ENCODE data around the gene SMARCD3.

SMARCD3 gene

DNA sequence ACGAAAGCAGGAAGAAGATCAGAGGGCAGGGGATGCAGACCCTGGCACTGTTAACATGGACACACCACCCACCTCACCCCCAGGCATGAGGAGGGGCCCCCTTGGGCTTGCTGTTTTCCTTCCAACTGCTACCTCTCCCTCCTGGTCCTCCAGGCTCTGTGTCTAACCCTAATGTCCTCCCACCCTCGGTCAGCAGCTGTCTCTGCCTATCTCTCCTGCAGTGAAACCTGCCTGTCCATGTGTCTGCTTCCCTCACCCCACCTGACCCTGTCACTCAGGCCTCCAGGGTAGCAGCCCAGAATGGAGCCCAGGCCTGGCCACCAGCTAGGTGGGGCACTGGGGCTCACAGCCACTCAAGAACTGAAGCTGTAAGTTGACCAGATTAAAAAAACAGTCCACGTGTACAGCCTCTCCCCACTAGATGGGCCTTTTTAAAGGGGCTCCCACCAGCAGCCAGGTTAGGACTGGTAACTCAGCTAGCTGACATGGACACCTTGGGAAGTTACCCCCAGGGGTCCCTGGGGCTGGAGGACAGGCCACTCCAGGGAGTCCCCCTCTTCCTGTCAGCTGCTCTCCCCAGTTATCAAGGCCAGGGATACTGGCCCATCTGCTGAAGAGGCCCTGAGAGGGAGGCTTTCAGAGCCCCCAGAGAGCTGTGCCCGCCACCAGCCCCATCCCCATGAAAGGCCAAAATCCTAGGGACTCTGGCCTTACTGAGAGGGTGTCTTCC lies 1.5 kb downstream of the SMARCD3 start:
- DNase-seq: no peak

DNA sequence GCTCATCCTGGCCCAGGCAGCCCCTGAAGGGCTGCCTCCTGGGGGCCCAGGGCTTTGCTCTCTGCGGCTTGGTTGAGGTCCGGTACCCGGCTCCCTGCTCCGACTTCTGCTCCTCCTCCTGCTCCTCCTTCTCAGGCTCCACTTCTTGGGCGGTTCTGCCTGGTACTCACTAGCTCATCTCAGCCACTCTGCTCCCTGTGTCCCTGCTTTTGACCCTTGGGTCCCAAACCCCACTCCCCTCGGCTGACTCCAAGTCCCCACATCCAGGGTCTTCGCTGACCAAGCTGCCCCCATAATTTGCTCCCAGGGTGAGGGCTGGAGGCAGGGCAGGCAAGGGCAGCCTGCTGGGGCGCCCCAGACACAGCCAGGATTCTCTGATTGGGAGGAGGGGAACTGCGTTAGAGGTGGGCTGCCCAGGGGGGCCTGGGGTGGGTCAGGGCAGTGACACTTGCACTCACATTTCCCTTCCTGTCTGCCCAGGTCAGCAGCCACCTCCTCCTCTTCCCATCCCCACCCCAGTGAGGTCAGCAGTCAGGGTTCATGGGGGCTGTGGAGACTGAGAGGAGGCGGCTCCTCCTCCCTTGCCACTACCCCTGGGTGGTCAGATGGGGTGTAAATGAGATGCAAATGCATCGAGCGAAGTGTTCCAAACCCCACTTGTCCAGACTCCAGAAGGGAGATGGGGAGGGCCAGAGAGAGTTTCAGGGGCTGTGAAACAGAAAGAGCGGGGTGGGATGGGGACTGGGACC lies 2.2 kb downstream of the SMARCD3 start:
- DNase-seq: no peak

DNA sequence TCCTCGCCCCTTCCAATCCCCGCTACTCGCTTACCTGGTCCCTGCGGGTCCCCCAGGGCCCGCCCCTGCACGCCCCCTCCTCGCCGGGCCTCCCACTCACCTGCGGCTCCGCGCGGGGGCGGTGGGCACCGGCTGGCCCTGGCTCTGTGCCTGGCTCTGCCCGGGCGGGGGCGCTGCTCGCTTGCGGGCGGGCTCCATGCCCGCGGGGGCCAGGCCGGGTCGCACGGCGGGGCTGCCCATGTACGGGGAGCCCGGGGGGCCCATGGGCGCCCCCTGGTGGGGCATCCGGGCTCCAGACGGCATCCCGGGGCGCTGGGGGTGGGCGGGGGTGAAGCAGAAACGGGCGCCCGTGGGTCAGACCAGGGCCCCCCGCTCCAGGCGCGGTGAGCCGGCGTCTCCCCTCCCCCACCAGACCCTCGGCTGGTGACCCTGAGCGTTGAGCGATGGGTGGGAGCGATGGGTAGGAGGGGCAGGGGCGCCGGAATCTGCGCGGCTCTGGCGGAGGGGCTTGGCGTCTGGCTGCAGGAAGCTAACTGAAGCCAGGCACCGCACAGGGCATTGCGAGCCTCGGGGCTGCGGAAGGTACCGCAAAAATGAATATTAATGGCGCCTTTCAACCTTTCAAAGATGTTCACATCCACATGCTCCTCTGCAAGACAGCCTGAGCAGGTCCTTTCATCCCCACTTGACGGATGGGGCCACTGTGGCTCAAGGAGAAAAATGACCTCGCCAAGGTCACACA lies 3.0 kb downstream of the SMARCD3 start:
- peak; percentile 71 for DNase-seq

DNA sequence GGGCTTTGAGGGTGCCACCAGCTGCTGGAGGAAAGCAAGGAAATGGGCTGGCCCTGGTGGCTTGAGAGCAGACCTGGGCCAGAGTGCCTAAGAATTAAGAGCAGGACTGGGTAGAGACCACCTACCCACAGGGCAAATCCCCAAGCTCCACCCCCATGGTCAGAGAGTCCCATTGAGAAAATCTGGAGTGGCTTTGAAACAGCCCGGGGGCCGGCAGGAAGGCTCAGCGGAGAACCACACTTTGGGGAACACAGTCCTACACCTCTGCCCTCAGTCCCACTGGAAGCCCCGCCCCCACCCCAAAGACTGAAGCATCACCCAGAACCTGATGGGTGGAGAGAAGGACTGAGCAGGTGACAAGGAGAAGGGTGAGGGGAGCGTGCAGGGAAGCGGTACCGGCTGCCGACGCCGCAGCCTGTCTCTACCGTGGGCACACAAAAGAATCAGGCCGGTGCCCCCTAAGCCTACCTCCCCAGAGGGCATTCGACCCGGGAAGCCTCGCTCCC lies 3.6 kb downstream of the SMARCD3 start:
- DNase-seq: no peak

DNA sequence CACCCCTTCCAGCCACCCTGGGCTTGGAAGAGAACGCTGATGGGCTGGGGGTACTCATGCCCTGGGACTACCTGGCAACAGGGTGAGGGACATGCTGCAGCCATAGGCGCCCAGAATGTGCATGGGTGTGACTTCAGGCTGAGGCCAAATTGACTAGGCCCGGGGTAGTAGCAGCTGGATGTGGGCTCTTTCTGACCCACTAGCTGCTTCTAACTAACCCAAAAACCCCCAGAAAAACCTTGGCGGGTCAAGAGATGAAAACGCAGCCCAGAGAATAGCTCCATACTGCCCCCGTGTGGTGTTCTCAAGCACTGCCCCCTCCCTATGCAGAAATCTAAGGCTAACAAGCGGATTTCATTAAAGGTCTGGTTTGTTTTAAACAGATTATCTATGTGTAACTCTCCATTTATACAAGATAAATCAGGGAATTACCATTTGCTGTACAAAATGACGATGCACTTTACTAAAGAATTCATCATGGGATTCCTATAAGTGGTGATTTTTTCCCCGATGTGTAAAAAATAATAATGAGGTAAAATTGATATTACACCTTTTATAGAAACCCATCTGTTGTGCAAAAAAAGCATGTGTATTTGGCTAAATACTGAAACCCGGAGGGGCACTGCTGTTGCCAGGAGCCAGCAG lies 4.2 kb downstream of the SMARCD3 start:
- DNase-seq: peak; percentile 77

DNA sequence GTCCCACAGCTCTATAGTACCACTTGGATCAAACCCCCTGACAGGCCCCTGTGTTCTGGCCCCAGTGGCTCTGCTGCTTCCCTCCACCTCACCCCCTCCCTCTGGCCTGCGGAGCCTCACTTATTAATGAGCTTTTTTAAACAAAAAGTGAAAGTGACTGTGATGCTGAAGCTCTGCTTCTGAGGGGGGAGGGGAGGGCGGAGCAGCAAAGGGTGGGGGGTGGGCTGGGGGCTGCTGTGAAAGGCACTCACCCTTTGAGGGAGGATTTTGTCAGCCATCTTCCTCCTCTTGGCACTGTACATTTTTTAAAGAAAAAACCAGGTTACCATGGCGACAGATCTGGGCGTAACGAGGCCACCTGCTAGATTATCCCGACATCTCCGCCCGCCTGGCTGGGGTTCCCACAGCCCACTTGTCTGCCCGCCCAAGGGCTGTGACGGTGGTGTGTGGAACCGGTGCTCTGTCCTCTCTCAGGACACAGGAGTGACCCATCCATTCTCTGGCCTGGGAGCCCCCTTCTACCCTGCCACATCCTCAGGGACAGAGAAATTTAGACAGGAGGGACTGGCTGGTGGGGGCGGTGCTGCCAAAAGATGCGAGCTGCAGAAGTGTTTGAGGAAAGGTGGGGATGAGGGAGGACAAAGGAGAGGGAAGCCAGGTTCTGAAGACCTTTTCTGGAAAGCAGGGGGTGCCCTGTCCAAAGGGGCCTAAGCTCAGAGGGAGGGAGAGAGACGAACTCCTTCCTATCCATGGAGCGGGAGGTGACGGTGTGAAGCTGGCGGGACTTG lies 4.9 kb downstream of the SMARCD3 start:
- DNase-seq: peak; percentile 82

DNA sequence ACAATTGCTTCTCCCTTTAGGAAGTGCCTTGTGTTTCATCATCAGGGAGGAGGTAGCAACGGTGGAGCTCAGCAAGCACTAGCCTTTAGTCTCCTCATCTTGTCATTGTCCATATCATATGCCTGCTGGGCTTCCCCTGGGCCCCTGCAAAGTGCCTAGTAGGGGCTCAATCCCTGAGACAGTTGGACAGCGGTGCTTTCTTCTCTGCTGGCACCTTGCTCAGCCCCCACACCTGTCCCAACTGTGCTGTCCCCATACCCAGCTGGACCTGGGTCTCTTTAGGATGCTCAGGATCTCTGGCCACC lies 5.5 kb downstream of the SMARCD3 start:
- no peak for DNase-seq

DNA sequence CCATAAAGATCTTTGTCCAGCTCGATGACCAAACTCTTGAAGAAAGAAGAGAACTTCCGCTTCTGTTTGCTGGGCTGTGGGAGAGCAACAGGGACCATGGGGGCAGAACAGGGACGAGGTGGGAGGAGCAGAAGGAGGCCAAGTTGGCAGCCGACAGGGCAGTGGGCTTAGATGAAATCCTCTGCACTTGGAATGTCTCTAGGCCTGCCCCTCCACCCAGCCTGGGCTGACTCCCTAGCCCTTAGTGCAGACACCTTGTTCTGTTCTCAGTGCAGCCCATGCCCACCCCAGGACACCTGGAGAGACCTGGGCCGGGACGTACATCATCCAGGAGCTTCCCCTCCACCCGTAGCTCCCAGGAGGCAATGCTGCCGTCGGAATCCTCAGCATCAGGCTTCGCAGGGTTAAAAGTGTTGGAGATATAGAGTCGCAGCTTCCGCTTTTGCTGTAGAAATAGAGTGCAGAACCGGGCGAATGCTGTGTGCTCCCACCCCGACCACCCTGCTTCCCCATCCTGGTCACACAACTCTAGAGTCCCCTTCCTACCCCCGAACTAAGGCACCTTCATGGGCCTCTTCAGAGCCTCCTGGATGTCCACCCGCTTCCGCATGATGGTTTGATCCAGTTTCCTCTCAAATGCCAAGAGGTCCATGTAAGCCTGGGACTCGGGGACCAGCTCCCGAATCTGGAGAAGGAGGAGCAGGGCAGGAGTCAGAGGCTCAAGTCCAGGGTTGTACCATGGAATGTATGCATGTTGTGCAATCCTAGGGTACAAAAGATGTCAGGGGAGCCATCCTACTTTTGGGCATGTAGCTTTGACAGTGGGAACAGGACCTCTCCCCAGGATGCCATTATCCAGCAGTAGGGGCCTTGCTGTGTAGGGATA lies 6.1 kb downstream of the SMARCD3 start:
- no peak for DNase-seq

DNA sequence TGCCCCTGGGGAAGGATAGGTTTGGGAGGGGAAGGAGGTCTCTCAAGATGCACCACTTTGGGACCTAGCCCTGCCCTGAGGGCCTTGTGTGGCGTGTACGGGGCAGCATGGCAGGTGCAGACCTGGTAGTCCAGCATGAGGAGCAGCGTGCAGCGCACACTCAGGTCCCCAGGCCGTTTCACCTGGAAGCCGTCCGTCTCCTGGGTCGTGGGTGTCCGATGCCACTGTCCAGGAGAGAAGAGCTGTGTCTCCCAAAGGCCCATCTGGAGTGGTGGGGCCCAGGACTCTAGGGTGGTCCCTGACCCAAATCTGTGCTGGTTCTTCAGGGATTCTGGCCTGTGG lies 6.8 kb downstream of the SMARCD3 start:
- DNase-seq: no peak

DNA sequence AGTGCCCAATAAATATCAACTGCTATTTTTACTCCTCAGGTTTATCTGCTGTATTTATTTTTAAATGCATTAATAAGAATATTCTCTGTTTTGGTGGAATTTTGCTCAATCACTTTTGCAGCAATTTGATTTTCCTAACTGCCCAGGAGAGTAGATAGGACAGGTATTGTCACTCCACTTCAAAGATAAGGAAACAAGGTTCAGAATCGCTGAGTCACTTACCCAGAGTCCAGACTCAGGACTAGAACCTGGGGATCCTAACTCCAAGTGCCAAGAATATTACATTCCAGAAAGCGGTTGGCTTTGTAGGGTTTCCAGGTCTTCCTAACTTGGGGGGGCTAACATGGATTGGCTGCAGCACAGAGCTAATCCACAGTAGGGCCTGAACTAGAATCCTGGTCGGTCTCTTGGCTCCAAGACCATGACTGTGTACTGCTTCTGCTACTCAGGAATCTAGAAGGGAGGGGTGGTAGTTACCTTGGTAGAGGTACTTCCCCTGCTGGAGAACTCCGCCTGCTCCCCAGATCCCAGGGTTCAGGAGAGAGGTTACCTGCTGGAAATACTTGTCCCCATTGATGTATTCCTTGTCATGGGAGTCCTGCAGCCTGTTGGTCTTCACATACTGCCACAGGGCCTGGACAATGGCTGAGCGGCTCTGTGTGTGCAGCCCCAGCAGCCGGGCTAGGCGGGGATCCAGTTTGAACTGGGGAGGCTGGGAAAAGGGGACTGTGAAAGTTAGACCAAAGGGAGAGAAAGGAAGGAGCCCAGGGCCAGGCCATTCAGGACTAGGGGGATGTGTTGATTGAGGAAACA lies 7.3 kb downstream of the SMARCD3 start:
- DNase-seq: no peak

DNA sequence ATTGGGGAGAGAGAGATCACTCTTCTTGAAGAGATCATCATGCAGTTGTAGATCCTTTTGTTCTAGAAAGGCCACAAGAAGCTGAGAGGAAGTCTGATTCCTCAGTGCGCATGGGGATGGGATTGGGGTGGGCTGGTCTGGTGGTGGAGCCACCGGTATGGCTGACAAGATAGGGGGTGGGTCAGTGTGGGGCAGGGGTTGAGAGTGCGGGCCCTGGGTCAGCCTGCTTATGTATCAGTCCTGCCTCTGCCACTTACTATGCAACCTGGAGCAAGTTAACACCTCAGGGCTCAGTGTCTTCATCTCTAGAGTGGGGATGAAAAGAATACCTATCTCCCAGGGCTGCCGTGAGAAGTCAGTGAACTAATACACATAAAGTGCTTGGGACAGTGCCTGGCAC lies 8.0 kb downstream of the SMARCD3 start:
- DNase-seq: no peak

DNA sequence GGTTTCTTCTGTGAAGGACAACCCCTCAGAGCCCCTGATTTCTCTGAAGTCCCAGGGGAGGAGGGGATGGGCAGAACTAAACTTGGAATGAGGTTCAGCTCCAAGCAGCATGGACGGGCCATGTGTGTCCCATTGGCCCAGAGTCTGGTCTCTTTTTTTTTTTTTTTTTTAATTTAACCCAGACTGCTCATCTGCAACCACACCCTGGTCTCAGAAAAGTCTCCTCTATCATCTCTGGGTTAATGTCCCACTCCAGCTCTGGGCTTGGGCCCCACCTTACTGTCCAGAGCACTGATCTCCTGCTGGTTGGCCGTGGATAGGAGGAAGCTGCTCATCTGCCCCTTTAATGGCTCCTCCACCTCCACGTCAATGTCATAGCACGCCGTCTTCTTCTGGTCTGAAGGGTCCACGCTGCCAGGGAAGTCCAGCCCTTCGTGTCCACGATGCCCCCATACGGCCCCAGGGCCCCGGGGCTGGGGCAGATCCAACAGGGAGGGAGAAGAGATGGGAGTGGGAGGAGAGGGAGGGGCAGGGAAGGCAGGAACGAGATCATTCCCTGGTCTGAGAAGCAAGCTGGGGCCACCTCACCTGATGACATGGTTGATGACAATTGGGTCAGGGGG lies 8.5 kb downstream of the SMARCD3 start:
- no peak for DNase-seq

DNA sequence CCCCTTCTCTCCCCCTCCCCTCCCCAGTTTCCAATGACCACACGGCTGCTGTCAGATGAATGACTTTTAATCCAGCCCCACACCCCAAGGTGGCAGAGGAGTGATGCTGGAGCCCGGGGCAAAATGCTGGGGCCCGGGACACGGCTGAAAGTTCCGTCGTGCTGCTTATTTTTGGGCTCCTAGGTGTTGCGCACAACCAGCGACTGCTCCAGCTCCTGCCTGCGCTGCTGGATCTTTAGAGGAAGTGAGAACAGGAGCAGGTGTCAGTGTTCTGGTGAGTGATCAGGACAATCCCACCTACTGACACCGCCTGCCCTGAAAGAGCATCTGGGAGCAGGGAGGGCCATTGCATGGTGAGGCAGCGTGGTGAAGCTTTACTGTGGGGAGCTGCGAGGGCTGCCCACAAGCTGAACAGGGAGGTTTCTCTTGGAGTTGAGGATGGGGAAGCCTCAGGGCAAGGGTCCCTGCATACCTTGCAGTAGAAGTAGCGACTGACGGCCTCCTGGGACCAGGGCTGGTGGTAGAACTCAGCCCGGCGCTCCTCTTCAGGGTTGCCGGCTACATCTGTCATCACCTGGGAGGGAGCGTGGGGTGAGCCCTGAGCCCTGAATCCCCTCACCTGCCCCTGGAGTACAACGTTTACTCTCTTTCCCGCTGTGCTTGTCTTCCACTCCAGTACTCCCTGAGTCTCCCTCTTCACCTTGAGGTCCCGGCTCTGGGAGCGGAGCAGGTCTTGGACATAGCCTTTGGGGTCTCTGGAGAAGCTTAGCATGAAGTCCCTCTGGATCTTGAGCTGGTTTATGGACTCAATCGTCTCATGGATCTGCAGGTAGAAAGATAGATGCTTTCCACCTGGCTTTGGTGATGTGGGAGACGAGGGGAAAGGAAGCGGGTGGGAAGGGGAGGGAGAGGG lies 9.3 kb downstream of the SMARCD3 start:
- no peak for DNase-seq

DNA sequence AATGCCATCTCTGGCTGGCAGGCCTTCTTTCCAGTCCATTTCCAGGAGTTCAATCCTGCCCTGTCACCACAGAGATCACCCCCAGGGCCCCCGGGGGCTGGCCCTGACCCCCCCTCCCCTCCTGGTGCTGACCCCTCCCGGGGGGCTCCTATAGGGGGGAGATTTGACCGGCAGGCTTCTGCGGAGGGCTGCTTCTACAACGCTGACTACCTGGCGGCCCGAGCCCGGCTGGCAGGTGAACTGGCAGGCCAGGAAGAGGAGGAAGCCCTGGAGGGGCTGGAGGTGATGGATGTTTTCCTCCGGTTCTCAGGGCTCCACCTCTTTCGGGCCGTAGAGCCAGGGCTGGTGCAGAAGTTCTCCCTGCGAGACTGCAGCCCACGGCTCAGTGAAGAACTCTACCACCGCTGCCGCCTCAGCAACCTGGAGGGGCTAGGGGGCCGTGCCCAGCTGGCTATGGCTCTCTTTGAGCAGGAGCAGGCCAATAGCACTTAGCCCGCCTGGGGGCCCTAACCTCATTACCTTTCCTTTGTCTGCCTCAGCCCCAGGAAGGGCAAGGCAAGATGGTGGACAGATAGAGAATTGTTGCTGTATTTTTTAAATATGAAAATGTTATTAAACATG lies 10.2 kb downstream of the SMARCD3 start:
- DNase-seq: no peak

DNA sequence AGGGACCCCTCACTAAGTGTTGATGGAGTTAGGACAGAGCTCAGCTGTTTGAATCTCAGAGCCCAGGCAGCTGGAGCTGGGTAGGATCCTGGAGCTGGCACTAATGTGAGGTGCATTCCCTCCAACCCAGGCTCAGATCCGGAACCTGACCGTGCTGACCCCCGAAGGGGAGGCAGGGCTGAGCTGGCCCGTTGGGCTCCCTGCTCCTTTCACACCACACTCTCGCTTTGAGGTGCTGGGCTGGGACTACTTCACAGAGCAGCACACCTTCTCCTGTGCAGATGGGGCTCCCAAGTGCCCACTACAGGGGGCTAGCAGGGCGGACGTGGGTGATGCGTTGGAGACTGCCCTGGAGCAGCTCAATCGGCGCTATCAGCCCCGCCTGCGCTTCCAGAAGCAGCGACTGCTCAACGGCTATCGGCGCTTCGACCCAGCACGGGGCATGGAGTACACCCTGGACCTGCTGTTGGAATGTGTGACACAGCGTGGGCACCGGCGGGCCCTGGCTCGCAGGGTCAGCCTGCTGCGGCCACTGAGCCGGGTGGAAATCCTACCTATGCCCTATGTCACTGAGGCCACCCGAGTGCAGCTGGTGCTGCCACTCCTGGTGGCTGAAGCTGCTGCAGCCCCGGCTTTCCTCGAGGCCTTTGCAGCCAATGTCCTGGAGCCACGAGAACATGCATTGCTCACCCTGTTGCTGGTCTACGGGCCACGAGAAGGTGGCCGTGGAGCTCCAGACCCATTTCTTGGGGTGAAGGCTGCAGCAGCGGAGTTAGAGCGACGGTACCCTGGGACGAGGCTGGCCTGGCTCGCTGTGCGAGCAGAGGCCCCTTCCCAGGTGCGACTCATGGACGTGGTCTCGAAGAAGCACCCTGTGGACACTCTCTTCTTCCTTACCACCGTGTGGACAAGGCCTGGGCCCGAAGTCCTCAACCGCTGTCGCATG lies 11.0 kb downstream of the SMARCD3 start:
- no peak for DNase-seq

DNA sequence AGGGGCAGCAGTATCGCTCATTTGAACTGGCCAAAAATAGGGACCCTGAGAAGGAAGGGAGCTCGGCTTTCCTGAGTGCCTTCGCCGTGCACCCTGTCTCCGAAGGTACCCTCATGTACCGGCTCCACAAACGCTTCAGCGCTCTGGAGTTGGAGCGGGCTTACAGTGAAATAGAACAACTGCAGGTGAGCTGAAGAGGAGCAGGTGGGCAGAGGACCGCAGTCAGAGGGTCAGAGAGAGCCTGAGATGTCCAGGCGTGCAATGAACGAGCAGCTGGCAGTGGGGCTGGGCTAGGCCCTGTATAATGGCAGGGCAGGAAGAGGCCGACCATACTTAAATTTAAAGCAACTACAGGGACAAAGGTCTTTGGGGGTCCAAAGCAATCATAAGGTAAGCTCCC lies 12.1 kb downstream of the SMARCD3 start:
- no peak for DNase-seq

DNA sequence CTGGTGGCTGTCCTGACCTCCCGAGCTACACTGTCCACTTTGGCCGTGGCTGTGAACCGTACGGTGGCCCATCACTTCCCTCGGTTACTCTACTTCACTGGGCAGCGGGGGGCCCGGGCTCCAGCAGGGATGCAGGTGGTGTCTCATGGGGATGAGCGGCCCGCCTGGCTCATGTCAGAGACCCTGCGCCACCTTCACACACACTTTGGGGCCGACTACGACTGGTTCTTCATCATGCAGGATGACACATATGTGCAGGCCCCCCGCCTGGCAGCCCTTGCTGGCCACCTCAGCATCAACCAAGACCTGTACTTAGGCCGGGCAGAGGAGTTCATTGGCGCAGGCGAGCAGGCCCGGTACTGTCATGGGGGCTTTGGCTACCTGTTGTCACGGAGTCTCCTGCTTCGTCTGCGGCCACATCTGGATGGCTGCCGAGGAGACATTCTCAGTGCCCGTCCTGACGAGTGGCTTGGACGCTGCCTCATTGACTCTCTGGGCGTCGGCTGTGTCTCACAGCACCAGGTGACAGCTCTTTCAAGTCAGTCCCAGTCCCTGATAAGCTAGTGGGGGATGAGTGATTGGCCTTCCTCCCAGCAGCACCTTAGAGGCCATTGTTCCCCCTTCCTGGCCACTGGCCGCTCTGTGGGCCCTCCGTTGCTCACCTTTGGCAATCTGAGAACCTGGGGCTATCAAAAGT lies 13.3 kb downstream of the SMARCD3 start:
- DNase-seq: no peak

Measured in CD4-positive, alpha-beta T cell treated with Interleukin-21 for 1 hour (primary cell).